Esophagus squamous epithelium (tissue), 4 donors: Measurements from ENCODE around the gene MED12.

Source experiments
- POLR2A ChIP-seq, 4 donors: fragments of 450-650 bp; IDR thresholded peaks; one replicate each; pipeline ENCODE4 v1.6.1; 2017; ENCODE audit warnings: antibody characterized with exemption in 4 of 4, mild to moderate bottlenecking in 4 of 4, moderate library complexity in 3 of 4
- TF ChIP-seq, protein P1 (sequence below), 6 experiments: fragments of 450-650 bp in 4 of 6; fragments of 200-600 bp in 2 of 6; sonication (generic) in 2 of 6; IDR thresholded peaks; one replicate each; pipeline ENCODE4 v1.5.1; 2016 to 2019; ENCODE audit warnings: antibody characterized with exemption in 6 of 6, mild to moderate bottlenecking in 4 of 6, moderate library complexity in 4 of 6

DNA sequence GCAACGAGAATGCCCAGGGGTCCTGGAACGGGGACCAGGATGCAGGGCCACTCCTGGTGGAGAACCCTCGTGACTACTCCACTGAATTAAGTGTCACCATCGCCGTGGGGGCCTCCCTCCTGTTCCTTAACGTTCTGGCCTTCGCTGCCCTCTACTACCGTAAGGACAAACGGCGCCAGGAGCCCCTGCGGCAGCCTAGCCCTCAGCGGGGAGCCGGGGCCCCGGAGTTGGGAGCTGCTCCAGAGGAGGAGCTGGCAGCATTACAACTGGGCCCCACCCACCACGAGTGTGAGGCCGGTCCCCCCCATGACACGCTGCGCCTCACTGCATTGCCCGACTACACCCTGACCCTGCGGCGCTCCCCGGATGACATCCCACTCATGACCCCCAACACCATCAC is 51.2 kb downstream of the MED12 start:
- TF ChIP-seq, protein P1, sequence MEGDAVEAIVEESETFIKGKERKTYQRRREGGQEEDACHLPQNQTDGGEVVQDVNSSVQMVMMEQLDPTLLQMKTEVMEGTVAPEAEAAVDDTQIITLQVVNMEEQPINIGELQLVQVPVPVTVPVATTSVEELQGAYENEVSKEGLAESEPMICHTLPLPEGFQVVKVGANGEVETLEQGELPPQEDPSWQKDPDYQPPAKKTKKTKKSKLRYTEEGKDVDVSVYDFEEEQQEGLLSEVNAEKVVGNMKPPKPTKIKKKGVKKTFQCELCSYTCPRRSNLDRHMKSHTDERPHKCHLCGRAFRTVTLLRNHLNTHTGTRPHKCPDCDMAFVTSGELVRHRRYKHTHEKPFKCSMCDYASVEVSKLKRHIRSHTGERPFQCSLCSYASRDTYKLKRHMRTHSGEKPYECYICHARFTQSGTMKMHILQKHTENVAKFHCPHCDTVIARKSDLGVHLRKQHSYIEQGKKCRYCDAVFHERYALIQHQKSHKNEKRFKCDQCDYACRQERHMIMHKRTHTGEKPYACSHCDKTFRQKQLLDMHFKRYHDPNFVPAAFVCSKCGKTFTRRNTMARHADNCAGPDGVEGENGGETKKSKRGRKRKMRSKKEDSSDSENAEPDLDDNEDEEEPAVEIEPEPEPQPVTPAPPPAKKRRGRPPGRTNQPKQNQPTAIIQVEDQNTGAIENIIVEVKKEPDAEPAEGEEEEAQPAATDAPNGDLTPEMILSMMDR (IDR thresholded peaks at IDR 0.05) = no peak
- no peak for TF ChIP-seq POLR2A (IDR thresholded peaks at IDR 0.05)
